ENCODE data around the gene PRRG2. TPM values are rescaled to one million over a fixed set of nuclear protein-coding genes. Genes with fewer than 3 reads are reported as not detected.

The PRRG2 gene
- polyA plus RNA-seq, 1 of the 3 experiments (the other 2 are of a cell fraction), result 0.44 TPM

DNA sequence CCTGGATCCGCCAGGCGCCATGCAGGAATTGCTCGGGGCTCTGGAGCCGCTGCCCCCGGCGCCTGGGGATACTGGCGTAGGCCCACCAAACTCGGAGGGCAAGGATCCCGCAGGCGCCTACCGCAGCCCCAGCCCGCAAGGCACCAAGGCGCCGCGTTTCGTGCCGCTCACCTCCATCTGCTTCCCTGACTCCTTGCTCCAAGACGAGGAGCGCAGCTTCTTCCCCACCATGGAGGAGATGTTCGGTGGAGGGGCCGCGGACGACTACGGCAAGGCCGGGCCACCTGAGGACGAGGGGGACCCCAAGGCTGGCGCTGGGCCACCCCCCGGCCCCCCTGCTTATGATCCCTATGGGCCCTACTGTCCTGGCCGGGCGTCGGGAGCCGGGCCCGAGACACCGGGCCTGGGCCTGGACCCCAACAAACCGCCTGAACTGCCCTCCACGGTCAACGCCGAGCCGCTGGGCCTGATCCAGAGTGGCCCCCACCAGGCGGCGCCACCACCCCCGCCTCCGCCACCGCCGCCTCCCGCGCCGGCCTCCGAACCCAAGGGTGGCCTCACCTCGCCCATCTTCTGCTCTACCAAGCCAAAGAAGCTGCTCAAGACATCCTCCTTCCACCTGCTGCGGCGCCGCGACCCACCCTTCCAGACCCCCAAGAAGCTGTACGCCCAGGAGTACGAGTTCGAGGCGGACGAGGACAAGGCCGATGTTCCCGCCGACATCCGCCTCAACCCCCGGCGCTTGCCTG, 16.0 kb downstream of the PRRG2 start:
- Histone ChIP-seq H3K9me3 (no peaks in the 10 kb centered on the region), H3K4me2 (no peak overlapping the region), H3K27me3 (ENCODE audit: insufficient read depth) (no peaks in the 10 kb centered on the region), H3K4me3 (ENCODE audit: low read depth in 2 of 2, low read length in 1 of 2) (no peak overlapping the region), H3K4me1 (ENCODE audit: control insufficient read depth in 1 of 2, insufficient read depth in 2 of 2, low read depth in 1 of 2, low read length in 1 of 2) (peaks cover 0 to 12% of the 10 kb centered on the region in 2 experiments; a peak in 1 of 4 replicates), H2AFZ (ENCODE audit: low read depth) (no peak overlapping the region), H3K27ac (ENCODE audit: low read depth in 2 of 2, low read length in 1 of 2) (no peak overlapping the region), H3K79me2 (ENCODE audit: insufficient read depth) (peaks cover 77% of the 10 kb centered on the region), H4K20me1 (ENCODE audit: insufficient read depth) (peaks cover 53% of the 10 kb centered on the region), H3F3A (replicated peaks; ENCODE audit: insufficient read depth) (peaks cover 15% of the 10 kb centered on the region), H3K36me3 (replicated peaks in 1 of 2; ENCODE audit: control insufficient read depth in 1 of 2, insufficient read depth in 2 of 2, low read length in 1 of 2) (peaks cover 37 to 65% of the 10 kb centered on the region in 2 experiments), H3K9me2 (no peaks in the 10 kb centered on the region), H3K9ac (no peak overlapping the region)
- CTCF ChIA-PET, result interaction anchor here (0.6 to 3.0 kb wide), 3 partner anchors 34 to 75 kb away, joined by 3 to 12 read pairs (median 8); no protein-coding TSS in a partner anchor
- no peak for DNase-seq
- TF ChIP-seq FOSL2 (IDR thresholded peaks at IDR 0.05; ENCODE audit: borderline replicate concordance, low read depth), result no peak
- TF ChIP-seq, protein P1, sequence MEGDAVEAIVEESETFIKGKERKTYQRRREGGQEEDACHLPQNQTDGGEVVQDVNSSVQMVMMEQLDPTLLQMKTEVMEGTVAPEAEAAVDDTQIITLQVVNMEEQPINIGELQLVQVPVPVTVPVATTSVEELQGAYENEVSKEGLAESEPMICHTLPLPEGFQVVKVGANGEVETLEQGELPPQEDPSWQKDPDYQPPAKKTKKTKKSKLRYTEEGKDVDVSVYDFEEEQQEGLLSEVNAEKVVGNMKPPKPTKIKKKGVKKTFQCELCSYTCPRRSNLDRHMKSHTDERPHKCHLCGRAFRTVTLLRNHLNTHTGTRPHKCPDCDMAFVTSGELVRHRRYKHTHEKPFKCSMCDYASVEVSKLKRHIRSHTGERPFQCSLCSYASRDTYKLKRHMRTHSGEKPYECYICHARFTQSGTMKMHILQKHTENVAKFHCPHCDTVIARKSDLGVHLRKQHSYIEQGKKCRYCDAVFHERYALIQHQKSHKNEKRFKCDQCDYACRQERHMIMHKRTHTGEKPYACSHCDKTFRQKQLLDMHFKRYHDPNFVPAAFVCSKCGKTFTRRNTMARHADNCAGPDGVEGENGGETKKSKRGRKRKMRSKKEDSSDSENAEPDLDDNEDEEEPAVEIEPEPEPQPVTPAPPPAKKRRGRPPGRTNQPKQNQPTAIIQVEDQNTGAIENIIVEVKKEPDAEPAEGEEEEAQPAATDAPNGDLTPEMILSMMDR (IDR thresholded peaks at IDR 0.05), result 0 out of 2 replicates have a peak, but pooled peaks have one; percentile 8
- POLR2A ChIA-PET, result interaction anchor here (0.7 kb wide), 1 partner anchor 19 kb away, joined by 3 read pairs; no protein-coding TSS in a partner anchor
- WGBS (ENCODE audit: low lambda C conversion rate), result 98% methylated on average over 42 of the region's 65 CpGs

DNA sequence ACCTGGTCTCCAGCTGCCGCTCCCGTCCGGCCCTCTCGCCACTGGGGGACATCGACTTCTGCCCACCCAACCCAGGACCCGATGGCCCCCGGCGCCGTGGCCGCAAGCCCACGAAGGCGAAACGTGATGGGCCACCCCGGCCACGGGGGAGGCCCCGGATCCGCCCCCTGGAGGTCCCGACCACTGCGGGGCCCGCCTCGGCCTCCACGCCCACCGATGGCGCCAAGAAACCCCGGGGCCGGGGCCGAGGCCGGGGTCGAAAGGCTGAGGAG, 16.5 kb downstream of the PRRG2 start:
- Histone ChIP-seq H3F3A (replicated peaks; ENCODE audit: insufficient read depth) (peaks cover 10% of the 10 kb centered on the region), H3K4me3 (ENCODE audit: low read depth in 2 of 2, low read length in 1 of 2) (no peak overlapping the region), H3K4me1 (ENCODE audit: control insufficient read depth in 1 of 2, insufficient read depth in 2 of 2, low read depth in 1 of 2, low read length in 1 of 2) (peaks cover 0 to 7% of the 10 kb centered on the region in 2 experiments; a peak in 1 of 4 replicates), H4K20me1 (ENCODE audit: insufficient read depth) (peaks cover 53% of the 10 kb centered on the region), H3K9me3 (no peaks in the 10 kb centered on the region), H3K79me2 (ENCODE audit: insufficient read depth) (peaks cover 77% of the 10 kb centered on the region), H3K27ac (ENCODE audit: low read depth in 2 of 2, low read length in 1 of 2) (no peak overlapping the region), H3K9me2 (no peaks in the 10 kb centered on the region), H3K36me3 (replicated peaks in 1 of 2; ENCODE audit: control insufficient read depth in 1 of 2, insufficient read depth in 2 of 2, low read length in 1 of 2) (peaks cover 42 to 67% of the 10 kb centered on the region in 2 experiments), H2AFZ (ENCODE audit: low read depth) (no peak overlapping the region), H3K9ac (no peak overlapping the region), H3K27me3 (ENCODE audit: insufficient read depth) (no peaks in the 10 kb centered on the region), H3K4me2 (no peak overlapping the region)
- CTCF ChIA-PET, result interaction anchor here (0.6 to 3.0 kb wide), 2 partner anchors 33 to 74 kb away, joined by 3 to 12 read pairs; no protein-coding TSS in a partner anchor
- WGBS (ENCODE audit: low lambda C conversion rate), result 96% methylated on average over 16 of the region's 29 CpGs
- DNase-seq, result no peak
- POLR2A ChIA-PET, result interaction anchor here (0.7 kb wide), 1 partner anchor 18 kb away, joined by 3 read pairs; no protein-coding TSS in a partner anchor
- TF ChIP-seq, protein P2, sequence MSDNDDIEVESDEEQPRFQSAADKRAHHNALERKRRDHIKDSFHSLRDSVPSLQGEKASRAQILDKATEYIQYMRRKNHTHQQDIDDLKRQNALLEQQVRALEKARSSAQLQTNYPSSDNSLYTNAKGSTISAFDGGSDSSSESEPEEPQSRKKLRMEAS (IDR thresholded peaks at IDR 0.05; ENCODE audit: low read depth), result no peak
- TF ChIP-seq, protein P3, sequence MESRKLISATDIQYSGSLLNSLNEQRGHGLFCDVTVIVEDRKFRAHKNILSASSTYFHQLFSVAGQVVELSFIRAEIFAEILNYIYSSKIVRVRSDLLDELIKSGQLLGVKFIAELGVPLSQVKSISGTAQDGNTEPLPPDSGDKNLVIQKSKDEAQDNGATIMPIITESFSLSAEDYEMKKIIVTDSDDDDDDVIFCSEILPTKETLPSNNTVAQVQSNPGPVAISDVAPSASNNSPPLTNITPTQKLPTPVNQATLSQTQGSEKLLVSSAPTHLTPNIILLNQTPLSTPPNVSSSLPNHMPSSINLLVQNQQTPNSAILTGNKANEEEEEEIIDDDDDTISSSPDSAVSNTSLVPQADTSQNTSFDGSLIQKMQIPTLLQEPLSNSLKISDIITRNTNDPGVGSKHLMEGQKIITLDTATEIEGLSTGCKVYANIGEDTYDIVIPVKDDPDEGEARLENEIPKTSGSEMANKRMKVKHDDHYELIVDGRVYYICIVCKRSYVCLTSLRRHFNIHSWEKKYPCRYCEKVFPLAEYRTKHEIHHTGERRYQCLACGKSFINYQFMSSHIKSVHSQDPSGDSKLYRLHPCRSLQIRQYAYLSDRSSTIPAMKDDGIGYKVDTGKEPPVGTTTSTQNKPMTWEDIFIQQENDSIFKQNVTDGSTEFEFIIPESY (IDR thresholded peaks at IDR 0.05; ENCODE audit: borderline replicate concordance, low read depth), result no peak
- TF ChIP-seq, protein P1 (IDR thresholded peaks at IDR 0.05), result no peak
- TF ChIP-seq MEF2A (IDR thresholded peaks at IDR 0.05; ENCODE audit: borderline replicate concordance, low read depth) (no peak), GABPA (IDR thresholded peaks at IDR 0.05; ENCODE audit: low read depth) (no peak), SMC3 (IDR thresholded peaks at IDR 0.05; ENCODE audit: low read depth, low read length) (no peak), EP300 (IDR thresholded peaks at IDR 0.05; ENCODE audit: borderline replicate concordance in 1 of 2, low read depth in 1 of 2, low read length in 1 of 2) (no peak), JUND (IDR thresholded peaks at IDR 0.05) (no peak), RCOR1 (IDR thresholded peaks at IDR 0.05; ENCODE audit: low read length) (no peak), FOXM1 (IDR thresholded peaks at IDR 0.05; ENCODE audit: low read depth) (no peak), TCF12 (IDR thresholded peaks at IDR 0.05) (no peak), SIN3A (IDR thresholded peaks at IDR 0.05; ENCODE audit: borderline replicate concordance, low read depth, low read length) (no peak), RXRA (IDR thresholded peaks at IDR 0.05; ENCODE audit: borderline replicate concordance, low read depth) (no peak)
- TF ChIP-seq, protein P4, sequence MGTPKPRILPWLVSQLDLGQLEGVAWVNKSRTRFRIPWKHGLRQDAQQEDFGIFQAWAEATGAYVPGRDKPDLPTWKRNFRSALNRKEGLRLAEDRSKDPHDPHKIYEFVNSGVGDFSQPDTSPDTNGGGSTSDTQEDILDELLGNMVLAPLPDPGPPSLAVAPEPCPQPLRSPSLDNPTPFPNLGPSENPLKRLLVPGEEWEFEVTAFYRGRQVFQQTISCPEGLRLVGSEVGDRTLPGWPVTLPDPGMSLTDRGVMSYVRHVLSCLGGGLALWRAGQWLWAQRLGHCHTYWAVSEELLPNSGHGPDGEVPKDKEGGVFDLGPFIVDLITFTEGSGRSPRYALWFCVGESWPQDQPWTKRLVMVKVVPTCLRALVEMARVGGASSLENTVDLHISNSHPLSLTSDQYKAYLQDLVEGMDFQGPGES (IDR thresholded peaks at IDR 0.05; ENCODE audit: low read depth, low read length), result no peak
- TF ChIP-seq, protein P5, sequence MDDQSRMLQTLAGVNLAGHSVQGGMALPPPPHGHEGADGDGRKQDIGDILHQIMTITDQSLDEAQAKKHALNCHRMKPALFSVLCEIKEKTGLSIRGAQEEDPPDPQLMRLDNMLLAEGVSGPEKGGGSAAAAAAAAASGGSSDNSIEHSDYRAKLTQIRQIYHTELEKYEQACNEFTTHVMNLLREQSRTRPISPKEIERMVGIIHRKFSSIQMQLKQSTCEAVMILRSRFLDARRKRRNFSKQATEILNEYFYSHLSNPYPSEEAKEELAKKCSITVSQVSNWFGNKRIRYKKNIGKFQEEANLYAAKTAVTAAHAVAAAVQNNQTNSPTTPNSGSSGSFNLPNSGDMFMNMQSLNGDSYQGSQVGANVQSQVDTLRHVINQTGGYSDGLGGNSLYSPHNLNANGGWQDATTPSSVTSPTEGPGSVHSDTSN (IDR thresholded peaks at IDR 0.05), result no peak
- TF ChIP-seq, protein P6, sequence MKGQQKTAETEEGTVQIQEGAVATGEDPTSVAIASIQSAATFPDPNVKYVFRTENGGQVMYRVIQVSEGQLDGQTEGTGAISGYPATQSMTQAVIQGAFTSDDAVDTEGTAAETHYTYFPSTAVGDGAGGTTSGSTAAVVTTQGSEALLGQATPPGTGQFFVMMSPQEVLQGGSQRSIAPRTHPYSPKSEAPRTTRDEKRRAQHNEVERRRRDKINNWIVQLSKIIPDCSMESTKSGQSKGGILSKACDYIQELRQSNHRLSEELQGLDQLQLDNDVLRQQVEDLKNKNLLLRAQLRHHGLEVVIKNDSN (IDR thresholded peaks at IDR 0.05; ENCODE audit: borderline replicate concordance, low read depth), result no peak

All from SK-N-SH (cell line).